ENCODE measurements around the gene GTF3C4.

Gene GTF3C4

DNA sequence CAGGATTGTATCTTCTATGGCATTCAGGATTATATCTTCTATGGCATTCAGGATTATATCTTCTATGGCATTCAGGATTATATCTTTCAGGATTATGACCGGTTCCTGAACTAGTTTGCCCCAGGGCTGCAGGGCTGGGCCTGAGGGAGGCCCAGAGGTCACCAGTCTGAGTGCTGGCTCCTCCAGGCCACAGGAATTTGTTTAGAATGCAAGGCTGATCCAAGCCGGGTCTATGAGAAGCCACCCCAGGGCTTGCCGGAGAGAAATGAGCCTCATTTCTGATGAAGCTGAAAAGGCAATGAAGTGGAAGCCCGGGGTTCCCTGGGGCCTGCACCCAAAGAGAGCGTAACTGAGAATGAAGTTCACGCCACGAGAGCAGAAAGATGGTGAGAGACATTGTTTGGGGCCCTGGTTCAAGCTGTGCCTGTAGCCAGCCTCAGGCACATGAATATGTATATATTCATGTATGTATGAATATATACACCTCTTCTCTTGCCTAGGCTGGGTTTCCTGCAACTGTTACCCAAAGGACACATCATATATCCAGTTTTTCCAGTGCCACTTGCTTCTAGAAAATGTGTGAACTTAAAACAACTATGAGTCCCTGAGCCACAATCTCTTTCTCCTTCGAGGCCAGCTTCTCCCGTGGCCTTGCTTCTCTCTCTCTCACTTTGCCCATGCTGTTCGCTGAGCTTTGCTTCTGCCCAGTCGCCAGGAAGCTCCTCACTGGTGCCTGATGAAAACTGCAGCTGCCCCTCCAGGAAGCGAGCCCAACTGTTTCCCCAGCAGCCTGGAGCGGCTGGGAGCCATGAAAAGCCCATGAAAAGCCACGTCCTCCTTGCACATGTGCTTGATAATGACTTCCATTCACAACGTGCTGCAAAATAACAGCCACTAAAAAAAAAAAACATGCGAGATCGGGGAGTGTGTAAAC, 62.3 kb downstream of the GTF3C4 start:
- DNase-seq (ENCODE audit: low read depth in 2 of 2): no peak

DNA sequence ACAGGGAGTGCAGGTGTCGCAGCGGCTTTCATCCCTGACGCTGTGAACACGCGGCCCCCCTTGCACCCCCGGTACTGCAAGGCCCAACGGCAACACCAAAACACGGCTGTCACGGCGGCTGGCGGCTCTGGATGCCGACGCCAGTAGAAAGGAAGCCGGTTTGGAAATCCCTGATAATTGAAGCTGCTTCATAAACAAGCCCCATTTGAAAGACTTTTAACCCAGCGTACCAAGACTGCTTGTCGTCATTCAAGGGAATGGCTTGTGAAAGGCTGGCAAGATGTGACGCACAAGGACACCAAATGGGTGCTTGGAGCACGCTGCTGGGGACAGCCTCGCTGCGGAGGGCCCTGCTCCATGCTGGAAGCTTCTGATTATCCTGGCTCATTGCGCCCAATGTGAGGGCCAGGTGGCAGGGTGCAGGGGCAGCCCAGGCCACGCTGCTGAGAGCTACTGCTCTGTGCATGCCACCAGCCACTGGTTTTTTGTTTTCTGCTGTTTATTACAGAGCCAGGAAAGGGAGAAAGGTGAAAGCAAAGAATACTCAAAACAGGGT, 63.1 kb downstream of the GTF3C4 start:
- no peak for DNase-seq (ENCODE audit: low read depth in 2 of 2)

DNA sequence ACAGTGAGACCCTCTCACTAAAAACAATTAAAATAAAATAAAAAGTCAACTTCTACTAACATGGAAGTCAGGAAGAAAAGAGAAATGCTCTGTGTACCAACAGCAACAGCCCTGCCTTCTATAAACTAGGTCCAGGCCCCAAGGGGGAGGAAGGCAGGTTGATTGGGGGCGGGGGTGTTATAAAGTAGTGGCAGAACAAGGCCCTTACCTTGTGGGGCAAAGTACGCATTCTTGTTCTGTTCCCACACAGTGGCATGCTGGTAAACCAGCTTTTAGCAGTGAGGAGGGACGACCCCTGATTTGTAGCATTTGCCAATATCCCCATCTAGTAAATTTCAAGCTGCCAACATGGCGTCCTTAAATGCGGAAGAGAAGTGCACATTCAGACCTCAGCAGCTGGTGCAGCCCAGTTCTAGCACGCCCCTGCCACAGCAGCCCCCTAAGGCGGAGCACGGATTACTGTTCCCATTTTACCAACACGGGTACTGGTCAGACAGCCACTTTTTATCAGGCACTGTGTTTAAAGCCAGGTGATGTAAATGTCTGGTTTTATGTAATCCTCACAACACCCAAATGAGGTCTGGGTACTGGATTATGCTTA, 69.5 kb downstream of the GTF3C4 start:
- no peak for DNase-seq (ENCODE audit: low read depth in 2 of 2)

DNA sequence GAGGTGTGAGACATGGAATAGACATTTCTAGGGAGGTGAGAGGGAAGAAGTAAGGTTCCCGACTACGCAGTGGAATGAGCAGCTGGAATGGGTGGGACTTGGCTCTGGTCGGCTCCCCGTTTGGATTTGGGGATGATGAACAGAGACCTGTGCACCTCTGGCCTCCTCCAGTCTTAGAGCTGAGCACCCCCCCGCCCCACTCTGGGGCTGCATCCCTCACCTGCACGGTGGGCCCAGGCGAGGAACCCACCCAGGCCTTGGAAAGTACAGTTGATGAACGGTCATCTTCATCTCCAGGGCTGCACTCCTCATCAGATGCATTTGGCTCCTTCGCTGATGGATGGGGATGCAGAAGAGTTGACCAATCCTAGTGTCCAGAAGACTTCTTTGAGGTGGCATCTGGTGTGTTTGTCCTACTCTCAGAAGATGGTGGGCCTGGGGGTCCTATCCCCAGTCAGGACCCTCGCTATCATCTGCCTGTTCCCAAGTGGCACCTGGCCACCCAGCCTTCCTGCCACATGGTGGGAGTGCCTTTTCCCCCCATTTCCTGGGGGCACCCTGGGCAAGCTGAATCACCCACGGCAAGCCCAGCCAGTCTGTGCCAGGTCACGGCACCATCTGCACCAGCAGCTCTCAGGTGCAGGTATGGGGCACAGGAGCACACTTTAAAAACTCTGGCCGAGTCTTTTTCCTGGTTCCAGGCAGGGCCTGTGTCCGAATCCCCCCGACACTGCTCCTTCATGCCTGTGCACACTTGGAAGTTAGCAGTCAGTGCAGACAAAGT, 70.5 kb downstream of the GTF3C4 start:
- no peak for DNase-seq (ENCODE audit: low read depth in 2 of 2)

DNA sequence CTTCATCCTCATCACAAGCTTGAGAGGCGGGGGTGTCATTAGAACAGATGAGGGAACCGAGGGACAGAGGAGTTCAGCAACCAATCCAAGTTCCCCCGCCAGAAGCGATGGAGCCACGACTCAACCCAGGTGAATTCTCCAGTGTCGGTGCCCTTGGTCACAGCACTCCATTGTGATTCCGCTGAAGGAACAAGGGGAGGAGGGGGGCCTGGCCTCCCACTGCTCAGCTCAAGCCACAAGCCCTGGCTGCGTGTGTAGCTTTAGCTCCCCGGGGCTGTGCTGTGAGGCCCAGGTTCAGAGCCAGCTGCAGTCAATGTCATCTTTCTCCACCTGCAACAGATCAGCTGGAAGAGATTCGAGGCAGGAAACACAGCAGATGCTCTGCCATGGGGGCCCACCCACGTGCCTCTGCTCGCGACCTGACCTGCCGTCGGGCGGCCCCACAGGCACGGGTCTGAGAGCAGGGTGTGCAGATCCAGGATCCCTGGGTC, 72.6 kb downstream of the GTF3C4 start:
- DNase-seq (ENCODE audit: low read depth in 2 of 2): no peak

GRCh38 chr9:132743931-132744479, 73.7 kb downstream of the GTF3C4 start:
- DNase-seq (ENCODE audit: low read depth in 2 of 2): no peak
